NCI-H510A treated with DMSO at 0.1 percent for 48 hours (cell line): Measurements from ENCODE around the gene TNFSF12.

Experiments used
- DNase-seq: peaks from one replicate; lab custom pipeline; 2025; lab: John Stamatoyannopoulos, UW

Gene TNFSF12

GRCh38 chr17:7548585-7549400, at the start of gene TNFSF12:
TNFSF12 (plus strand) TSS chr17:7549058; CDS start chr17:7549154, 96 bp downstream.
- no peak for DNase-seq

GRCh38 chr17:7499161-7499560, 49.7 kb upstream of the TNFSF12 start:
- DNase-seq, result no peak

- no peak for DNase-seq
Measured at GRCh38 chr17:7501729-7502128, 47.1 kb upstream of the TNFSF12 start.

GRCh38 chr17:7502171-7502847, 46.5 kb upstream of the TNFSF12 start:
- DNase-seq, result no peak

GRCh38 chr17:7502987-7503386, 45.9 kb upstream of the TNFSF12 start:
- DNase-seq, result no peak

- DNase-seq, result no peak
Measured at GRCh38 chr17:7503521-7503920, 45.3 kb upstream of the TNFSF12 start.

- no peak for DNase-seq
Measured at GRCh38 chr17:7508145-7508544, 40.7 kb upstream of the TNFSF12 start.

- DNase-seq, result no peak
Measured at GRCh38 chr17:7508846-7509245, 40.0 kb upstream of the TNFSF12 start.

- no peak for DNase-seq
Measured at GRCh38 chr17:7509937-7510336, 38.9 kb upstream of the TNFSF12 start.

GRCh38 chr17:7511108-7511507, 37.8 kb upstream of the TNFSF12 start:
- no peak for DNase-seq

GRCh38 chr17:7512105-7512504, 36.8 kb upstream of the TNFSF12 start:
- no peak for DNase-seq

- no peak for DNase-seq
Measured at GRCh38 chr17:7512824-7513540, 35.9 kb upstream of the TNFSF12 start.

GRCh38 chr17:7513850-7514419, 34.9 kb upstream of the TNFSF12 start:
- DNase-seq, result no peak

- no peak for DNase-seq
Measured at GRCh38 chr17:7515911-7516610, 32.8 kb upstream of the TNFSF12 start.

GRCh38 chr17:7523033-7523432, 25.8 kb upstream of the TNFSF12 start:
- no peak for DNase-seq

- DNase-seq, result no peak
Measured at GRCh38 chr17:7528842-7529241, 20.0 kb upstream of the TNFSF12 start.

- no peak for DNase-seq
Measured at GRCh38 chr17:7530023-7530900, 18.6 kb upstream of the TNFSF12 start.

GRCh38 chr17:7538050-7538449, 10.8 kb upstream of the TNFSF12 start:
- no peak for DNase-seq

- no peak for DNase-seq
Measured at GRCh38 chr17:7538891-7539545, 9.8 kb upstream of the TNFSF12 start.

GRCh38 chr17:7541074-7541621, 7.7 kb upstream of the TNFSF12 start:
- DNase-seq, result no peak
